Measurements from ENCODE around the gene ADAM11.

ADAM11 gene

DNA sequence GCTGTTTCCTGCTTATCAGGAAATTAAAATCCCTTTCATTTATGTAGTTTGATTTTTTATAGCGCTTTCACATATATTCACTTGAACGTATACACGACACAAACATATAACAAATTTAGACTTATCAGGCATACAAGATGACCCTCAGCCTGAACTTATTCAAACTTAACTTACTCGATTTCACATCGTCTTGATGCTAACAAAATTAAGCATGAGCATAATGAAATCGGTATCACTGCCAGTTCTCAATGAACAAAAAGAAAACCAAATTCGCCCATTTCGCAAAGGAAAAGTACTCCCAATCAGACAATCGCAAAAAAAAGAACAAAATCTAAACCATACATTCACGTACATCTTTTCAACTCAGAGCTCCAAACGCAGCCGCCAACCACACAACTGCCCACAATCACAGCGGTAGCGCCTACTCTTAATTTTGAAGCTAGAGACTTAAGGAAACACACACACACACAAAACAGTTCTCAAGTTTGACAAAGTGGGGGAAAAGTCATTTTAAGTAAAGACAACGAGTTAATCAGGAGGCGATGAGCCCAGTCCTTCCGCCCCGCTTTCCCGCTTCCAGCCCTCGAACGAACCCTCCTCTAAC is 70.2 kb downstream of the ADAM11 start:
- in situ Hi-C loops (cut with MboI; ENCODE audit: low sequenced_read_pairs) = no loop called here

DNA sequence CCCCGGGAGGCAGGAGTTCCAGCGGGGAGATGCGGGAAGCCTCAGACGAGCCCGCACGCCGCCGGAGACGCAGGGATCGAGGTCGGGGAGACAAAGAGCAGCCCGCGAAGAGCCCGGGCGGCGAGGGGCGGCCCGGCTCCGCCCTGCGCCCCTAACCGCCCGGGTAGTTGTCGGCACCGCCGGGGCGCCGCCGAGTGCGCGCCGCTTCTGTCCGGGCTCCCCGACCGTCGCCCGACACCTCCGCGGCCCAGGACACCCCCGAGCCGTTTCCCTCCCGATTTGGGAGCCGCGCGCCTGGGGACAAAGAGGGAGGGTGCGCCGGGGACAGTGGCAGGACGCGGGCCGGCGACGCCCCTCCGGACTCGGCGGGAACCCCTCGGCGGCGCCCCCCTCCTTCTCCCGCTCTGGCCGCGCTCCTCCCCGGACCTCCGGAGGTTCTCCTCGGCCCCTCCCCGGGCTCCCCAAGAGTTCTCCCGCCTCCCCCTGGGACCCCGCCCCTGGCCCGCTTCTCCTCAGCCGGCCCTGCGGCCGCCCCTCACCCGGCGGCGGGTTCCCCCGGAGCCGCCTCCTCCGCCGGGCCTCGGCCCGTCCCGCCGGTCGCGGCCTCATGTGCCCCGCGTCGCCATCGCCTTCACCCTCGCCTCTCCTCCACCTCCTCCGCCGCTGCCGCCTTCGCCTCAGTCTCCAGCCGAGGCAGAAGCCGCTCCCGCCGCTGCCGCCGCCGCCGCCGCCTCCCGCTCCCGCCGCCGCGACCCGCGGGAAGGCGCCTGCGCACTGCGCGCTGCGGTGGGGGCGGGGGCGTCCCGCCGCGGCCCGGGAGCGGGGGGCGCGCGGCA is 71.0 kb downstream of the ADAM11 start, which contains the start of gene GJC1:
GJC1 (minus strand) TSS at position 765 of the 836 bp plus-strand sequence. CDS start 24,470 bp downstream, outside the sequence.
- in situ Hi-C loops (cut with MboI; ENCODE audit: low sequenced_read_pairs) = no loop called here

DNA sequence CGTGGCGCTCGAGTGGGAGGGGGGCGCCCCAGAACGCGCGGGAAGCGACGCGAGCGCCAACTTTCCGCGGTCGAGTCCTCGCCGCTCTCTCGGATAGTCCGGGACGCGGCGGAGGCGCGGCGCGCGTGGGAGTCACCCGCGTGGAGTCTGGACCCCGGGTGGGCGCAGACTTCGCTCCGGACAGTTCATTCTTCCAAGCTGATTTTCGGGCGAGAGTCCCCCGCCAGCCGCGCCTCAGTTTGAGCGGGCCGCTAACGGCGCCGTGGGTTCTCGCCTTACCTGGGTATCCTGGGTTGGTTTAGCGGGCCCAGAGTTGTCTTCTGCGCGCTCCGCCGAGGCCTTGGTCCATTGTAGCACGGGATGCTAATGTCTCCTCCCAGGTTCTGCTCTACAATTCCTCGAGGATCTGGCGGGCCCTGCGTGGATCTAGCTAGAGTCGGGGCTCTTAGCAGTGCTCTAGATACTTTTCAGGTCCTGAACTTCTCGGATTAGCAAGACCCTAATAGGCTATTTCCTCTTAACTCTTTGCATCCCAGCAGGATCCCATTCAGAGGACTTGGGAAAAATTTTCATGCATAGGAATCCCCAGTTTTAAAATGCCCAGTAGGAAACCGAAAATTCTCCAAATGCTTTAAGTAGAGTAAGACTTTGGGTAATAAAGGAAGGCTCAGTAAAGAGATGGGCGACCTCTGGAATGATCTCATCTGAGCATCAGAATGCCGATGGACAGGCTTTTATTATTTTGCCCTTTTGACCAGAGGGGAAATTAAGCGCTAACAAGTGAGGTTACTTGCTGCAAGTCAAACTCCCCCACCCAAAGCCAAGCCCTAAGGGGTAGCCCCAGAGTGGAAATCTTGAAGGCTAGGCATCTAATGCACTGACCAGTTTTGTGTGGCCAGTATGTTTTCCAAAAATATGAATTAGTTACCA is 71.8 kb downstream of the ADAM11 start:
- in situ Hi-C loops (cut with MboI; ENCODE audit: low sequenced_read_pairs) = no loop called here

DNA sequence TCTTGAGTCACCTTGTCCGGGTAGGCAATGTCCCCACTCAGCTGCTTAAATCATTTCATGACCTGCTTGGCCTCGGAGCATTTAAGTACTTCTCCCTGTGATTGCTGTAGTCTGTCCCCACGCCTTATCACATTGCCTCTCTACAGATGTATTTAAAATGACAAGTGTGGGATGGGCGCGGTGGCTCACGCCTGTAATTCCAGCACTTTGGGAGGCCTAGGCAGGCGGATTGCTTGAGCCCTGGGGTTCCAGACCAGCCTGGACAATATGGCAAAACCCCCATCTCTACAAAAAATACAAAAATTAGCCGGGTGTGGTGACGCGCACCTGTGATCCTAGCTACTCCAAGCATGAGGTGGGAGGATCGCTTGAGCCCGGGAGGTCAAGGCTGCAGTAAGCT is 72.6 kb downstream of the ADAM11 start:
- in situ Hi-C loops (cut with MboI; ENCODE audit: low sequenced_read_pairs) = no loop called here
